Lower leg skin (tissue), 4 donors: ENCODE measurements around the gene SLC25A11. TPM values are rescaled to one million over a fixed set of nuclear protein-coding genes. Genes with fewer than 3 reads are reported as not detected.
A peak's percentile ranks its signal among the peaks of the same experiment; 100 is the strongest.

Experiments
- DNase-seq, 2 donors: peaks; one replicate each; pipeline ENCODE4 v3.0.0-alpha.2; 2019; ENCODE audit warnings: low spot score in 2 of 2
- H3K4me3 ChIP-seq: fragments of 200-600 bp; sonication (generic); 2 replicates; pipeline ENCODE4 v1.5.1; 2017; ENCODE audit warnings: mild to moderate bottlenecking, low read depth; ENCODE audit not compliant: poor library complexity, severe bottlenecking
- CTCF ChIP-seq, 3 donors: fragments of 450-650 bp; IDR thresholded peaks; one replicate each; pipeline ENCODE4 v1.5.1; 2016; ENCODE audit warnings: antibody characterized with exemption in 3 of 3, mild to moderate bottlenecking in 3 of 3, moderate library complexity in 2 of 3
- POLR2A ChIP-seq, 2 donors: fragments of 450-650 bp; IDR thresholded peaks; one replicate each; pipeline ENCODE4 v1.6.1; 2016 to 2017; ENCODE audit warnings: antibody characterized with exemption in 2 of 2, mild to moderate bottlenecking in 1 of 2, moderate library complexity in 1 of 2
- WGBS, 2 donors: methylation state at CpG; one replicate each; pipeline ENCODE4 v1.1.5; 2018; 5-methylcytosine and 5-hydroxymethylcytosine counted together
- intact Hi-C: fragments of 100-400 bp; cut with DNase I; formaldehyde crosslinking; loops from one replicate; pipeline ENCODE4 v1.15.0; 2023; ENCODE audit warnings: low total_unique reads
- total RNA-seq, 4 donors: library from RNA; depleted of rRNA; stranded (reverse); fragments of >200 nt; gene quantifications; one replicate each; pipeline ENCODE4 v1.1.0, GENCODE V29; 2016

The SLC25A11 gene
- total RNA-seq, 4 donors from 2014 or later, result 35.5 to 87.7 (median 59.2) TPM

GRCh38 chr17:4899341-4900230 is 40.3 kb downstream of the SLC25A11 start, which contains the start of gene C17orf107:
Gene C17orf107 (plus strand): TSS chr17:4899536. CDS start chr17:4899763, 227 bp downstream.
- WGBS, 2 donors, result 10 to 20% methylated on average over 30 to 56 of the region's 60 CpGs
- no peak for TF ChIP-seq POLR2A (IDR thresholded peaks at IDR 0.05)
- no peak for TF ChIP-seq CTCF (IDR thresholded peaks at IDR 0.05)
- intact Hi-C loops, result no loop called here
- peak; percentile 83 to 97 for DNase-seq
- H3K4me3 ChIP-seq, result no peak within 1 kb of the TSS

- no peak for DNase-seq
- WGBS, 2 donors, result 9 to 13% methylated on average over 11 to 16 of the region's 34 CpGs
- TF ChIP-seq CTCF (IDR thresholded peaks at IDR 0.05) (no peak), POLR2A (IDR thresholded peaks at IDR 0.05) (no peak)
Observed at GRCh38 chr17:4898927-4899326, 40.9 kb downstream of the SLC25A11 start.

GRCh38 chr17:4898351-4898750 is 41.5 kb downstream of the SLC25A11 start:
- 66 to 70% methylated on average over 8 of the region's 8 CpGs for WGBS, 2 donors
- no peak overlapping the region for H3K4me3 ChIP-seq
- DNase-seq, result no peak
- no peak for TF ChIP-seq POLR2A (IDR thresholded peaks at IDR 0.05)
- no peak for TF ChIP-seq CTCF (IDR thresholded peaks at IDR 0.05)
- intact Hi-C loops, result no loop called here

More at GRCh38 chr17:4898927-4899326, 40.9 kb downstream of the SLC25A11 start:
- H3K4me3 ChIP-seq, result no peak overlapping the region
- intact Hi-C loops, result no loop called here

- intact Hi-C loops, result no loop called here
- no peak for DNase-seq
- H3K4me3 ChIP-seq, result no peak overlapping the region
- WGBS, 2 donors, result 71 to 83% methylated on average over 5 of the region's 5 CpGs
- TF ChIP-seq CTCF (IDR thresholded peaks at IDR 0.05), result no peak
- no peak for TF ChIP-seq POLR2A (IDR thresholded peaks at IDR 0.05)
Observed at GRCh38 chr17:4897785-4898184, 42.1 kb downstream of the SLC25A11 start.

GRCh38 chr17:4897198-4897687 is 42.6 kb downstream of the SLC25A11 start:
- intact Hi-C loops, result no loop called here
- 74 to 78% methylated on average over 10 of the region's 10 CpGs for WGBS, 2 donors
- TF ChIP-seq POLR2A (IDR thresholded peaks at IDR 0.05), result no peak
- TF ChIP-seq CTCF (IDR thresholded peaks at IDR 0.05), result no peak
- DNase-seq, result no peak
- H3K4me3 ChIP-seq, result no peak overlapping the region
